Stimulated activated CD4-positive, alpha-beta T cell treated with anti-CD3 and anti-CD28 coated beads, Interleukin-1b, Interleukin-23, amount 100 ng/mL, for 1 hour (primary cell): Measurements from ENCODE around the gene RSRC1.
"Not testable (repeated sequence)": the region's sequence is repeated elsewhere in the genome, so short reads cannot be mapped to it uniquely, and the experiment has no call there.

Source experiments
- DNase-seq, 2 donors: peaks; one replicate each; pipeline ENCODE4 v3.0.0-alpha.2; 2020; ENCODE audit warnings: low read depth in 2 of 2

RSRC1 gene

GRCh38 chr3:158109804-158110657 lies at the start of gene RSRC1:
RSRC1 (plus strand) TSS chr3:158110089; CDS start chr3:158122105, 12,016 bp downstream.
- DNase-seq, result peak; percentile 36 to 42

- not testable (repeated sequence) for DNase-seq
These were observed 44.3 kb upstream of the RSRC1 start for GRCh38 chr3:158065574-158065973.

- DNase-seq, result no peak
These were observed 37.1 kb upstream of the RSRC1 start for GRCh38 chr3:158072790-158073189.

GRCh38 chr3:158074591-158074990 lies 35.3 kb upstream of the RSRC1 start:
- no peak for DNase-seq

- no peak for DNase-seq
These were observed 30.3 kb upstream of the RSRC1 start for GRCh38 chr3:158079599-158079998.

GRCh38 chr3:158084651-158085050 lies 25.2 kb upstream of the RSRC1 start:
- DNase-seq, result no peak

GRCh38 chr3:158085358-158085757 lies 24.5 kb upstream of the RSRC1 start:
- DNase-seq, result no peak

GRCh38 chr3:158085931-158086330 lies 24.0 kb upstream of the RSRC1 start:
- no peak for DNase-seq

GRCh38 chr3:158086361-158086760 lies 23.5 kb upstream of the RSRC1 start:
- DNase-seq, result no peak

- DNase-seq, result no peak
These were observed 23.1 kb upstream of the RSRC1 start for GRCh38 chr3:158086776-158087175.

GRCh38 chr3:158091531-158091930 lies 18.4 kb upstream of the RSRC1 start:
- no peak for DNase-seq

- DNase-seq, result no peak
These were observed 16.4 kb upstream of the RSRC1 start for GRCh38 chr3:158093526-158093925.

GRCh38 chr3:158094235-158095110 lies 15.4 kb upstream of the RSRC1 start:
- no peak for DNase-seq

- no peak for DNase-seq
These were observed 14.6 kb upstream of the RSRC1 start for GRCh38 chr3:158095111-158095813.

GRCh38 chr3:158095814-158096704 lies 13.8 kb upstream of the RSRC1 start:
- no peak for DNase-seq

GRCh38 chr3:158097081-158097592 lies 12.8 kb upstream of the RSRC1 start:
- no peak for DNase-seq

- peak in 1 of 2 donors; percentile 18 for DNase-seq
These were observed 12.1 kb upstream of the RSRC1 start for GRCh38 chr3:158097593-158098308.

GRCh38 chr3:158098309-158098639 lies 11.6 kb upstream of the RSRC1 start:
- DNase-seq, result no peak

- no peak for DNase-seq
These were observed 11.0 kb upstream of the RSRC1 start for GRCh38 chr3:158098834-158099424.

- DNase-seq, result no peak
These were observed 9.2 kb upstream of the RSRC1 start for GRCh38 chr3:158100681-158101080.
